ENCODE data around the gene NAT9.

Gene NAT9

GRCh38 chr17:74752415-74752814 lies 23.7 kb downstream of the NAT9 start:
- TF ChIP-seq ZBTB7A (IDR thresholded peaks at IDR 0.05; ENCODE audit: low read depth) (no peak), FOXM1 (IDR thresholded peaks at IDR 0.05; ENCODE audit: borderline replicate concordance, low read depth) (no peak), TCF12 (IDR thresholded peaks at IDR 0.05; ENCODE audit: low read depth) (no peak), RAD21 (IDR thresholded peaks at IDR 0.05; ENCODE audit: low read depth) (no peak), TEAD4 (IDR thresholded peaks at IDR 0.05) (no peak), MAX (IDR thresholded peaks at IDR 0.05) (no peak), NFIC (IDR thresholded peaks at IDR 0.05) (no peak), CEBPB (IDR thresholded peaks at IDR 0.05) (no peak), CREB1 (IDR thresholded peaks at IDR 0.05; ENCODE audit: low read depth) (no peak), EP300 (IDR thresholded peaks at IDR 0.05; ENCODE audit: borderline replicate concordance) (no peak), EGR1 (IDR thresholded peaks at IDR 0.05) (no peak)
- TF ChIP-seq, protein P1, sequence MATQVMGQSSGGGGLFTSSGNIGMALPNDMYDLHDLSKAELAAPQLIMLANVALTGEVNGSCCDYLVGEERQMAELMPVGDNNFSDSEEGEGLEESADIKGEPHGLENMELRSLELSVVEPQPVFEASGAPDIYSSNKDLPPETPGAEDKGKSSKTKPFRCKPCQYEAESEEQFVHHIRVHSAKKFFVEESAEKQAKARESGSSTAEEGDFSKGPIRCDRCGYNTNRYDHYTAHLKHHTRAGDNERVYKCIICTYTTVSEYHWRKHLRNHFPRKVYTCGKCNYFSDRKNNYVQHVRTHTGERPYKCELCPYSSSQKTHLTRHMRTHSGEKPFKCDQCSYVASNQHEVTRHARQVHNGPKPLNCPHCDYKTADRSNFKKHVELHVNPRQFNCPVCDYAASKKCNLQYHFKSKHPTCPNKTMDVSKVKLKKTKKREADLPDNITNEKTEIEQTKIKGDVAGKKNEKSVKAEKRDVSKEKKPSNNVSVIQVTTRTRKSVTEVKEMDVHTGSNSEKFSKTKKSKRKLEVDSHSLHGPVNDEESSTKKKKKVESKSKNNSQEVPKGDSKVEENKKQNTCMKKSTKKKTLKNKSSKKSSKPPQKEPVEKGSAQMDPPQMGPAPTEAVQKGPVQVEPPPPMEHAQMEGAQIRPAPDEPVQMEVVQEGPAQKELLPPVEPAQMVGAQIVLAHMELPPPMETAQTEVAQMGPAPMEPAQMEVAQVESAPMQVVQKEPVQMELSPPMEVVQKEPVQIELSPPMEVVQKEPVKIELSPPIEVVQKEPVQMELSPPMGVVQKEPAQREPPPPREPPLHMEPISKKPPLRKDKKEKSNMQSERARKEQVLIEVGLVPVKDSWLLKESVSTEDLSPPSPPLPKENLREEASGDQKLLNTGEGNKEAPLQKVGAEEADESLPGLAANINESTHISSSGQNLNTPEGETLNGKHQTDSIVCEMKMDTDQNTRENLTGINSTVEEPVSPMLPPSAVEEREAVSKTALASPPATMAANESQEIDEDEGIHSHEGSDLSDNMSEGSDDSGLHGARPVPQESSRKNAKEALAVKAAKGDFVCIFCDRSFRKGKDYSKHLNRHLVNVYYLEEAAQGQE (IDR thresholded peaks at IDR 0.05; ENCODE audit: low read depth), result no peak

DNA sequence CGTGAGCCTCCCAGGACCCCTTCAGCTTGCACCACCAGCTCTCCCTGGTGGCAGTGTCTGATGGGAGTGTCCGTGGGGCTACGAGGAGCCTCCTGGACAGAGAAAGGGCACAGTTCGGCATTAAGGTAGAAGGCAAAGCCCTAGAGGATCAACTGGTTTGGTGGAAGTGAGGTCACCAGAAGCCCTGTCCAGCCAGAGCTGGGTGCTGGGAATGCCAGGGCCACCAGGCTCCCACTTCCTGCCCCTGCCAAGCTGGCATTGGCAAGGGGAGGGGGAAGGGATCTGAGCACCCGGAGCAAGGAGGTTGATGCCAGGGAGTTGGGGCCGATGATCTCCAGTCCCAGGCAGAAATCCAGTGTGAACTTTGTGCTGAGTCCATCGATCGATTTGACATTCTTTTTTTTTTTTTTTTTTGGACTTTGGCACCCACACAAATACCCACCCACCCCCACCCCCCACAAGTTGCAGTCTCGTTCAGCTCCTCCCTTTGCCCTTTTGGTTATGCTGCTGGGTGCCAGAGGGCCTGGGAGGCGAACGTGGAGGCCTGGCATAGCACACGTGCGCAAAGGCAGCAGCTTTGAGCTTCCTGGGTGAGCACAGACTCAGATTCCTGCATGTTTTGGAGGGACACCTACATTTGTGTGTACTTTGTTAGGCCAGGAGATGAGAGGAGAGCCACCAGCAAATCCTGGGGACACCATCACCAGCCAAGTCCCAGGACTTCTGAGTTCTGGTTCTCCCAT lies 25.6 kb downstream of the NAT9 start:
- TF ChIP-seq, protein P1 (IDR thresholded peaks at IDR 0.05; ENCODE audit: low read depth), result peak; percentile 42; the same call in 1 of the 2 replicates
- no peak for TF ChIP-seq CEBPB (IDR thresholded peaks at IDR 0.05)

DNA sequence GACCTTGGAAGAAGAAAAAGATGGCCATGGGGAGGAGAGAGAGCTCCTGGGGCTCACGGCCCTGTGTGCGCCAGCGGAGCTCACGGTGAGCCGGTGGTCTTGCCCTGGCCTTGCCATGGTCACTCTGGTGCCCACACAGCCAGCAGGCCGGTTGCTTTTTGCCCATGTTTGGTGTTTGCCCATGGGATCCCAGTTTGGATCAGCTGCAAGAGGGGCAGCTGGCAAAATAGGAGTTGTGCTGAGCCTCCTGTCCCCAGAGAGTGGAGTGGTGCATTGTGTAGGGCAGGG lies 26.2 kb downstream of the NAT9 start:
- TF ChIP-seq, protein P1 (IDR thresholded peaks at IDR 0.05; ENCODE audit: low read depth), result no peak
- TF ChIP-seq NFIC (IDR thresholded peaks at IDR 0.05) (no peak), TAF1 (IDR thresholded peaks at IDR 0.05; ENCODE audit: low read depth) (no peak), MAX (IDR thresholded peaks at IDR 0.05) (no peak), CREB1 (IDR thresholded peaks at IDR 0.05; ENCODE audit: low read depth) (no peak), RAD21 (IDR thresholded peaks at IDR 0.05; ENCODE audit: low read depth) (no peak), FOXM1 (IDR thresholded peaks at IDR 0.05; ENCODE audit: borderline replicate concordance, low read depth) (no peak), TEAD4 (IDR thresholded peaks at IDR 0.05) (no peak), YY1 (IDR thresholded peaks at IDR 0.05; ENCODE audit: low read depth) (no peak), EGR1 (IDR thresholded peaks at IDR 0.05) (no peak), CEBPB (IDR thresholded peaks at IDR 0.05) (no peak), USF1 (IDR thresholded peaks at IDR 0.05) (no peak), ZBTB7A (IDR thresholded peaks at IDR 0.05; ENCODE audit: low read depth) (no peak), EP300 (IDR thresholded peaks at IDR 0.05; ENCODE audit: borderline replicate concordance) (no peak), TCF12 (IDR thresholded peaks at IDR 0.05; ENCODE audit: low read depth) (no peak)

DNA sequence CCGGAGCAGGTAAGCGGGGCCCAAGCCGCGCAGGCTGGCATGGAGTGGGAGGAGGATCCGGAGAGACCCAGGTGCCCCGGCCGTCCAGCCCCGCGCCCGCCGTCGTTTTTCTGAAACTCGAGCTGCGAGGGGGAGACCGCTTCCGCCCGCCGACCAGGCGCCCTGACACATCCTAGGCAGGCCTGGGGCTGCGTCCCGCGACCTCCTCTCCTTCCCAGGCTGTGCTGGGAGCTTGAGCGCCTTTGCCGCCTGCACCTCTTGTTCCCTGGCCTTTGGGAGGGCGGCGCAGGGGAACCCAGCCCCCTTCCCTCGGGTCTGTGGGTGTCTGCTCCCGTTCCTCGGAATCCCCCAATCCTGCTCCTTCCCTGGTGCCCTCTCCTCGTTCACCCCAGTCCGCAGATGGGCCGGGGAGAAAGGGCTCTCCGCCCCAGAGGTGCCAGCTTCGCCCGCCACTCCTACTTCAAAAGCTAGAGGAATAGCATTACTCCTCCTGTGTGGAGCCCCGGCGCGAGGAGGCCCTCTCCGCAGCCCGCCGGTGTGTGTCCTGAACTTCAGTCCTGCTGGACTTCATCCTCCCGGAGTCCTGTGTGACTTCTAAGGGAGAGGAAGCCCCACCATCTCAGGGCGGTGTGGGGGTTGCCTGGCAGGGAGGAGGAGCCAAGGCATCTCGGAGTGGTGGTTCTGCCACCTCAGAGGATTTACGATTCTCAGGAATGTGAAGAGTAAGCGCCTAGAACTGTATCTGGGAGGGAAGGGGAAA lies 26.7 kb downstream of the NAT9 start:
- TF ChIP-seq NFIC (IDR thresholded peaks at IDR 0.05) (no peak), CREB1 (IDR thresholded peaks at IDR 0.05; ENCODE audit: low read depth) (no peak), EGR1 (IDR thresholded peaks at IDR 0.05) (0 out of 2 replicates have a peak, but pooled peaks have one; percentile 6), FOXM1 (IDR thresholded peaks at IDR 0.05; ENCODE audit: borderline replicate concordance, low read depth) (no peak), CEBPB (IDR thresholded peaks at IDR 0.05) (no peak), USF1 (IDR thresholded peaks at IDR 0.05) (no peak), TEAD4 (IDR thresholded peaks at IDR 0.05) (no peak; the same call in 1 of the 2 replicates), EP300 (IDR thresholded peaks at IDR 0.05; ENCODE audit: borderline replicate concordance) (no peak), TAF1 (IDR thresholded peaks at IDR 0.05; ENCODE audit: low read depth) (no peak), ZBTB7A (IDR thresholded peaks at IDR 0.05; ENCODE audit: low read depth) (peak; percentile 66; the same call in 1 of the 2 replicates), YY1 (IDR thresholded peaks at IDR 0.05; ENCODE audit: low read depth) (no peak), TCF12 (IDR thresholded peaks at IDR 0.05; ENCODE audit: low read depth) (no peak), MAX (IDR thresholded peaks at IDR 0.05) (peak; percentile 11; the same call in 1 of the 2 replicates), RAD21 (IDR thresholded peaks at IDR 0.05; ENCODE audit: low read depth) (no peak)
- TF ChIP-seq, protein P1 (IDR thresholded peaks at IDR 0.05; ENCODE audit: low read depth), result no peak
